Thyroid gland (tissue), 4 donors: ENCODE data around the gene RANBP9.

Experiments used
- POLR2A ChIP-seq, 2 donors: fragments of 450-650 bp; IDR thresholded peaks; one replicate each; pipeline ENCODE4 v1.6.1; 2017; ENCODE audit warnings: antibody characterized with exemption in 2 of 2, mild to moderate bottlenecking in 2 of 2, moderate library complexity in 1 of 2
- TF ChIP-seq, protein P1 (sequence below), 6 experiments: fragments of 200-600 bp in 3 of 6; fragments of 450-650 bp in 3 of 6; sonication (generic) in 3 of 6; IDR thresholded peaks; one replicate each; pipeline ENCODE4 v1.5.1; 2016 to 2019; ENCODE audit warnings: antibody characterized with exemption in 6 of 6, mild to moderate bottlenecking in 2 of 6, inconsistent platforms in 1 of 6, moderate library complexity in 1 of 6

DNA sequence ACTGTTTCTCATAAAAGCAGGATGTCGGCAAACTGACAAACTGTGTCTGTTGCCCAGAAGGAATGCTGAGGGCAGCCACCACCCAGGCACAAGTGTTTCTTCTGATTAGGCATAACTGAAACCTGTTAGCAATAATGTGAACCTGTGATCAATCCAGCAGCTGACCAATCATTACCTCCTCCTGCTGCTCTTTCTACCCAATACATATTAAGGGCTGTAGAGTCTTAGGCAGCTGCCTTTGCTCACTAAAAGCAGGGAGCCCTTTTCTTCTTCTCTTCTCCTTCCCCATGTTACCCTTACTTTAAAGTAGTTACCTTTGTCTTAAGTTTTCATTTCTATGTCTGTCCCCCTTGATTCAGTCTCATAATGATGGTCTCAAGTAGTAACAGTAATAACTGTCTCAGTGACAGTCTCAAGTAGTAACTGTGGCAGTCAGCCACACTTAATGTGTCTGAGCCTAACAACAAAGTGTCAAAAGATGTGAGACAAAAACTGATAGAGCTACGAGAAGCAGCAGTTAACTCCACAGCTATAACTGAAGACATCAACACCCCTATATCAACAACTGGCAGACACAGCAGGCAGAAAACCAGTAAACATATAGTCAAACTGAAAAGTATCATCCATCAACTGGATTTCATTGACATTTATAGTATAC, 37.0 kb downstream of the RANBP9 start:
- TF ChIP-seq, protein P1, sequence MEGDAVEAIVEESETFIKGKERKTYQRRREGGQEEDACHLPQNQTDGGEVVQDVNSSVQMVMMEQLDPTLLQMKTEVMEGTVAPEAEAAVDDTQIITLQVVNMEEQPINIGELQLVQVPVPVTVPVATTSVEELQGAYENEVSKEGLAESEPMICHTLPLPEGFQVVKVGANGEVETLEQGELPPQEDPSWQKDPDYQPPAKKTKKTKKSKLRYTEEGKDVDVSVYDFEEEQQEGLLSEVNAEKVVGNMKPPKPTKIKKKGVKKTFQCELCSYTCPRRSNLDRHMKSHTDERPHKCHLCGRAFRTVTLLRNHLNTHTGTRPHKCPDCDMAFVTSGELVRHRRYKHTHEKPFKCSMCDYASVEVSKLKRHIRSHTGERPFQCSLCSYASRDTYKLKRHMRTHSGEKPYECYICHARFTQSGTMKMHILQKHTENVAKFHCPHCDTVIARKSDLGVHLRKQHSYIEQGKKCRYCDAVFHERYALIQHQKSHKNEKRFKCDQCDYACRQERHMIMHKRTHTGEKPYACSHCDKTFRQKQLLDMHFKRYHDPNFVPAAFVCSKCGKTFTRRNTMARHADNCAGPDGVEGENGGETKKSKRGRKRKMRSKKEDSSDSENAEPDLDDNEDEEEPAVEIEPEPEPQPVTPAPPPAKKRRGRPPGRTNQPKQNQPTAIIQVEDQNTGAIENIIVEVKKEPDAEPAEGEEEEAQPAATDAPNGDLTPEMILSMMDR (IDR thresholded peaks at IDR 0.05): no peak
- no peak for TF ChIP-seq POLR2A (IDR thresholded peaks at IDR 0.05)
